GM21528 (cell line): ENCODE results near the gene MGMT.

ENCODE experiments used
- ATAC-seq: cut with Tn5 transposase; IDR thresholded peaks from one replicate; pipeline ENCODE4 v1.9.1; 2021; ENCODE audit warnings: mild to moderate bottlenecking, moderate library complexity; ENCODE audit not compliant: unreplicated experiment, low FRiP score

Gene MGMT

GRCh38 chr10:129675027-129675769, 208.2 kb downstream of the MGMT start:
- ATAC-seq: no peak

- ATAC-seq: no peak
Measured at GRCh38 chr10:129676014-129676413, 209.0 kb downstream of the MGMT start.

- ATAC-seq: no peak
Measured at GRCh38 chr10:129677377-129677927, 210.4 kb downstream of the MGMT start.

- ATAC-seq: no peak
Measured at GRCh38 chr10:129678186-129678585, 211.1 kb downstream of the MGMT start.

GRCh38 chr10:129679207-129679606, 212.2 kb downstream of the MGMT start:
- ATAC-seq: no peak

- no peak for ATAC-seq
Measured at GRCh38 chr10:129680661-129681344, 213.8 kb downstream of the MGMT start.

GRCh38 chr10:129681856-129682255, 214.8 kb downstream of the MGMT start:
- no peak for ATAC-seq

- ATAC-seq: no peak
Measured at GRCh38 chr10:129683519-129683918, 216.5 kb downstream of the MGMT start.

GRCh38 chr10:129683920-129684319, 216.9 kb downstream of the MGMT start:
- no peak for ATAC-seq

- ATAC-seq: no peak
Measured at GRCh38 chr10:129685271-129685670, 218.2 kb downstream of the MGMT start.

GRCh38 chr10:129689671-129690071, 222.6 kb downstream of the MGMT start:
- ATAC-seq: no peak

GRCh38 chr10:129690248-129691070, 223.4 kb downstream of the MGMT start:
- ATAC-seq: no peak

GRCh38 chr10:129692695-129693094, 225.7 kb downstream of the MGMT start:
- ATAC-seq: no peak

GRCh38 chr10:129693382-129693781, 226.3 kb downstream of the MGMT start:
- ATAC-seq: no peak

GRCh38 chr10:129694184-129694583, 227.1 kb downstream of the MGMT start:
- no peak for ATAC-seq

- ATAC-seq: no peak
Measured at GRCh38 chr10:129694691-129695243, 227.7 kb downstream of the MGMT start.

- no peak for ATAC-seq
Measured at GRCh38 chr10:129695671-129696070, 228.6 kb downstream of the MGMT start.

GRCh38 chr10:129696636-129697035, 229.6 kb downstream of the MGMT start:
- no peak for ATAC-seq

GRCh38 chr10:129697463-129698247, 230.6 kb downstream of the MGMT start:
- ATAC-seq: no peak
